HepG2 (cell line): ENCODE data around the gene CYP2W1.

Source experiments
- BRCA1 ChIP-seq: sonication (generic); formaldehyde crosslinking; IDR thresholded peaks from 2 replicates; pipeline ENCODE4 v1.4.0; 2020; ENCODE audit warnings: missing genetic modification reagents
- DDIT3 ChIP-seq: sonication (generic); formaldehyde crosslinking; IDR thresholded peaks from 2 replicates; pipeline ENCODE4 v1.4.0; 2020; ENCODE audit warnings: mild to moderate bottlenecking, missing genetic modification reagents
- POLR2AphosphoS5 ChIP-seq: IDR thresholded peaks from 2 replicates; pipeline ENCODE4 v1.6.1; 2012; ENCODE audit warnings: low read depth, low read length
- TBX2 ChIP-seq: sonication (generic); formaldehyde crosslinking; IDR thresholded peaks from 2 replicates; pipeline ENCODE4 v1.5.0; 2020; ENCODE audit warnings: missing genetic modification reagents, mild to moderate bottlenecking, borderline replicate concordance
- TF ChIP-seq, protein P1 (sequence below): sonication (generic); formaldehyde crosslinking; IDR thresholded peaks from 2 replicates; pipeline ENCODE4 v1.5.0; 2020; ENCODE audit warnings: mild to moderate bottlenecking, missing genetic modification reagents, moderate library complexity

DNA sequence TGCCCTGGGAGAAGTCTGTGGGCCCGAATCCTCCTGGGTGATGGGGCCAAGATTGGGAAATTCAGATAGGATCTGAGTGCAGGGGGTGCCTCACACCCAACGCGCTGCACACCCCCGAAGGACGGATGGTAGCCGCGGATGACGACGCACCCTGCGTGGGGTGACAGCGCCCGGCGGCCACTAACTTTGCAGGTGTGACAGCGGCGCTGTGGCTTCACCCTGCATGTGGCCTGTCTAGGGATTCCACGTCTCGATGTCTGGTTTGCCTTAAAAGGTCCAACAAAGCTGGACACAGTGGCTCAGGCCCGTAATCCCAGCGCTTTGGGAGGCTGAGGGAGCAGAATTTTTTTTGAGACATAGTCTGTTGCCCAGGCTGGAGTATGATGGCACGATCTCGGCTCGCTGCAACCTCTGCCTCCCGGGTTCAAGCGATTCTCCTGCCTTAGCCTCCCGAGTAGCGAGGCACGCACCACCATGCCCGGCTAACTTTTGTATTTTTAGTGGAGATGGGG lies 47.1 kb upstream of the CYP2W1 start:
- TF ChIP-seq, protein P1, sequence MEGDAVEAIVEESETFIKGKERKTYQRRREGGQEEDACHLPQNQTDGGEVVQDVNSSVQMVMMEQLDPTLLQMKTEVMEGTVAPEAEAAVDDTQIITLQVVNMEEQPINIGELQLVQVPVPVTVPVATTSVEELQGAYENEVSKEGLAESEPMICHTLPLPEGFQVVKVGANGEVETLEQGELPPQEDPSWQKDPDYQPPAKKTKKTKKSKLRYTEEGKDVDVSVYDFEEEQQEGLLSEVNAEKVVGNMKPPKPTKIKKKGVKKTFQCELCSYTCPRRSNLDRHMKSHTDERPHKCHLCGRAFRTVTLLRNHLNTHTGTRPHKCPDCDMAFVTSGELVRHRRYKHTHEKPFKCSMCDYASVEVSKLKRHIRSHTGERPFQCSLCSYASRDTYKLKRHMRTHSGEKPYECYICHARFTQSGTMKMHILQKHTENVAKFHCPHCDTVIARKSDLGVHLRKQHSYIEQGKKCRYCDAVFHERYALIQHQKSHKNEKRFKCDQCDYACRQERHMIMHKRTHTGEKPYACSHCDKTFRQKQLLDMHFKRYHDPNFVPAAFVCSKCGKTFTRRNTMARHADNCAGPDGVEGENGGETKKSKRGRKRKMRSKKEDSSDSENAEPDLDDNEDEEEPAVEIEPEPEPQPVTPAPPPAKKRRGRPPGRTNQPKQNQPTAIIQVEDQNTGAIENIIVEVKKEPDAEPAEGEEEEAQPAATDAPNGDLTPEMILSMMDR: no peak
- no peak for TF ChIP-seq TBX2 (CRISPR knock-in tag)
- TF ChIP-seq BRCA1 (CRISPR knock-in tag): no peak
- TF ChIP-seq POLR2AphosphoS5: no peak
- no peak for TF ChIP-seq DDIT3 (CRISPR knock-in tag)
